Measurements from ENCODE around the gene ING3.

DNA sequence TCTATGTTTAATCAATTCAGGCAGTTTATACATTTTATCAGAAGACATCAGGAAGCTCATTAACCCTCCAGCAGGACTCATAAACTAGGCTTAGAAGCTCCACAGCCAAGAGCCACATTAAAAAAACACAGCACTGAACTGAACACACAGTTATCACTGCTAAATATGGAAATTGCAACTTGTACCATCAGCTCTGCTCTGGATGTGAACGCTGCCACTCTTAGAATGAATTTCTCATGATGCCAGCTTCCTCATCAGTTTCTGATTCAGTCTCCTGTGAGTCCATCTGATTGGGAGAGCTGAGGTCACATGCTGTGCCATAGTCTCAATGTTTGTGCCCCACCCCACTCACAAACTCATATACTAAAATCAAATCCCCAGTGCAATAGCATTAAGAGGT lies 17.1 kb upstream of the ING3 start:
- TF ChIP-seq, protein P1, sequence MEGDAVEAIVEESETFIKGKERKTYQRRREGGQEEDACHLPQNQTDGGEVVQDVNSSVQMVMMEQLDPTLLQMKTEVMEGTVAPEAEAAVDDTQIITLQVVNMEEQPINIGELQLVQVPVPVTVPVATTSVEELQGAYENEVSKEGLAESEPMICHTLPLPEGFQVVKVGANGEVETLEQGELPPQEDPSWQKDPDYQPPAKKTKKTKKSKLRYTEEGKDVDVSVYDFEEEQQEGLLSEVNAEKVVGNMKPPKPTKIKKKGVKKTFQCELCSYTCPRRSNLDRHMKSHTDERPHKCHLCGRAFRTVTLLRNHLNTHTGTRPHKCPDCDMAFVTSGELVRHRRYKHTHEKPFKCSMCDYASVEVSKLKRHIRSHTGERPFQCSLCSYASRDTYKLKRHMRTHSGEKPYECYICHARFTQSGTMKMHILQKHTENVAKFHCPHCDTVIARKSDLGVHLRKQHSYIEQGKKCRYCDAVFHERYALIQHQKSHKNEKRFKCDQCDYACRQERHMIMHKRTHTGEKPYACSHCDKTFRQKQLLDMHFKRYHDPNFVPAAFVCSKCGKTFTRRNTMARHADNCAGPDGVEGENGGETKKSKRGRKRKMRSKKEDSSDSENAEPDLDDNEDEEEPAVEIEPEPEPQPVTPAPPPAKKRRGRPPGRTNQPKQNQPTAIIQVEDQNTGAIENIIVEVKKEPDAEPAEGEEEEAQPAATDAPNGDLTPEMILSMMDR (IDR thresholded peaks at IDR 0.05) = no peak
- TF ChIP-seq POLR2A (IDR thresholded peaks at IDR 0.05) = no peak
